D341Med (cell line): Measurements from ENCODE around the gene NFKBIB.
"Not testable (repeated sequence)": the region's sequence is repeated elsewhere in the genome, so short reads cannot be mapped to it uniquely, and the experiment has no call there.

ENCODE experiments used
- DNase-seq: peaks from one replicate; pipeline ENCODE4 v3.0.0; 2012; ENCODE audit warnings: low spot score

The NFKBIB gene

GRCh38 chr19:38899447-38900201 lies at the start of gene NFKBIB, which contains the start of gene SIRT2:
Gene NFKBIB, plus strand, starts transcription at chr19:38899969. Its CDS starts 64 bp downstream, at chr19:38900033.
Gene SIRT2, minus strand, starts transcription at chr19:38899618. Its CDS starts 97 bp downstream, at chr19:38899521.
- peak; percentile 94 for DNase-seq

- DNase-seq, result peak; percentile 90
Observed at GRCh38 chr19:38850436-38850975, 49.3 kb upstream of the NFKBIB start.

DNA sequence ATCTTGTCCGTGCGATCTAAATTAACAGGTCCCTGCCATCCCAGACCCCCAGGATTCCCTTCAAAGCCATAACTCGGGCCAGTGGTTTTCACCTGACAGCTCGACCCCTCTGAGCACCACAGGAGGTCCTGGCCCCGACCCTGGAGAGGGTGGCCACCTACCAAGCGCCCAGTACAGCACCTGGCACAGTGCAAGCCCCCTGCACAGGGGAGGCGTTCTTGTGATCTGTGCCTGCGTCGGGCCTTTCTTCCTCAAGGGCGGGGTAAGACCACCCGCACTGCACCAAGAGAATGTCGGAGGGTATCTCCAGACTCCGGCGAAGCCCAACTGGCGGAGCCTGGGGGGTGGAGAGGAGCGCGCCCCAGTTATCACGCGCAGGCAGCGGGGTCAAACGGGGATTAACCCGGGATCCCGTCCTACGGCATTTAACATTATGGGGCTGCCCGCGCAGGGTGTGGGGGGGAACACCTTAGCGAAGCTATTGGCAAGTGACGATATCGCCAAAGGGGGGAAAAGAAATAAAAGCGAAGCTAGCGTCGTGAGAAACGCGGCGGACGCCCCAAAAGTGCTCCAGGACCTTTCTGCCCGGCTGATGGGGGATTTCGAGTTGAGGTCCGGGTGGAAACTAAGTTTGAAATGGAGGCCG lies 48.7 kb upstream of the NFKBIB start:
- DNase-seq, result no peak

GRCh38 chr19:38851622-38852230 lies 48.0 kb upstream of the NFKBIB start:
- DNase-seq, result peak; percentile 93

GRCh38 chr19:38852231-38853044 lies 47.3 kb upstream of the NFKBIB start:
- DNase-seq, result no peak

GRCh38 chr19:38853214-38853613 lies 46.6 kb upstream of the NFKBIB start:
- DNase-seq, result no peak

DNA sequence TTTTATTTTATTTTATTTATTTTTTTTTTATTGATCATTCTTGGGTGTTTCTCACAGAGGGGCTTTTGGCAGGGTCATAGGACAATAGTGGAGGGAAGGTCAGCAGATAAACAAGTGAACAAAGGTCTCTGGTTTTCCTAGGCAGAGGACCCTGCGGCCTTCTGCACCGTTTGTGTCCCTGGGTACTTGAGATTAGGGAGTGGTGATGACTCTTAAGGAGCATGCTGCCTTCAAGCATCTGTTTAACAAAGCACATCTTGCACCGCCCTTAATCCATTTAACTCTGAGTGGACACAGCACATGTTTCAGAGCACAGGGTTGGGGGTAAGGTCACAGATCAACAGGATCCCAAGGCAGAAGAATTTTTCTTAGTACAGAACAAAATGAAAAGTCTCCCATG lies 44.8 kb upstream of the NFKBIB start:
- not testable (repeated sequence) for DNase-seq

DNA sequence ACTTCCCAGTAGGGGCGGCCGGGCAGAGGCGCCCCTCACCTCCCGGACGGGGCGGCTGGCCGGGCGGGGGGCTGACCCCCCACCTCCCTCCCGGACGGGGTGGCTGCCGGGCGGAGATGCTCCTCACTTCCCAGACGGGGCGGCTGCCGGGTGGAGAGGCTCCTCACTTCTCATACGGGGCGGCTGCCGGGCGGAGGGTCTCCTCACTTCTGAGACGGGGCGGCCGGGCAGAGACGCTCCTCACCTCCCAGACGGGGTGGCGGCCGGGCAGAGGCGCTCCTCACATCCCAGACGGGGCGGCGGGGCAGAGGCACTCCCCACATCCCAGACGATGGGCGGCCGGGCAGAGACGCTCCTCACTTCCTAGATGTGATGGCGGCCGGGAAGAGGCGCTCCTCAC lies 44.0 kb upstream of the NFKBIB start:
- DNase-seq, result not testable (repeated sequence)

GRCh38 chr19:38856813-38857212 lies 43.0 kb upstream of the NFKBIB start:
- DNase-seq, result no peak

DNA sequence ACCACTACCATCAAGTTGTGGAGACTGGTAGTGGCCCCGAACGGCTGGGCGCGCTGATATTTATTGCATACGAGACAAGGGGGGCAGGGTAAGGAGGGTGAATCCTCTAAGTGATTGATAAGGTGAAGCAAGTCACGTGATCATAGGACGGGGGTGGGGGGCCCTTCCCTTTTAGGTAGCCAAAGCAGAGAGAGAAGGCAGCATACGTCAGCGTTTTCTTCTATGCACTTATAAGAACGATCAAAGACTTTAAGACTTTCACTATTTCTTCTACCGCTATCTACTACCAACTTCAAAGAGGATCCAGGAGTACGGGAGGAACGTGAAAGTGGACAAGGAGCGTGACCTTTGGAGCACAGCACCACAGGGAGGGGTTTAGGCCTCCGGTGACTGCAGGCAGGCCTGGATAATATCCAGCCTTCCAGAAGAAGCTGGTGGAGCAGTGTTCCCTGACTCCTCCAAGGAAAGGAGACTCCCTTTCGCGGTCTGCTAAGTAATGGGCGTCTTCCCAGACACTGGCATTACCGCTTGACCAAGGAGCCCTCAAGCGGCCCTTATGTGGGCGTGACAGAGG lies 40.1 kb upstream of the NFKBIB start:
- not testable (repeated sequence) for DNase-seq

DNA sequence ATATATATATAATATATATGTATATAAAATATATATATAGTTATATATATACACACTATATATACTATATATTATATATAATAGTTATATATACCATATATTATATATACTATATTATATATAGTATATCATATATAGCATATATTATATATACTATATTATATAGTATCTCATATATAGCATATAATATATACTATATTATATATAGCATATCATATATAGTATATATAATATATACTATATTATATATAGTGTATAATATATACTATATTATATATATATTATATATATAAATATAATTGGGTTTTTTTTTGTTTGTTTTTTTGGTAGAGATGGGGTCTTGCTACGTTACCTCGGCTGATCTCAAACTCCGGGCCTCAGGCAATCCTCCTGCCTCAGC lies 38.4 kb upstream of the NFKBIB start:
- DNase-seq, result no peak

DNA sequence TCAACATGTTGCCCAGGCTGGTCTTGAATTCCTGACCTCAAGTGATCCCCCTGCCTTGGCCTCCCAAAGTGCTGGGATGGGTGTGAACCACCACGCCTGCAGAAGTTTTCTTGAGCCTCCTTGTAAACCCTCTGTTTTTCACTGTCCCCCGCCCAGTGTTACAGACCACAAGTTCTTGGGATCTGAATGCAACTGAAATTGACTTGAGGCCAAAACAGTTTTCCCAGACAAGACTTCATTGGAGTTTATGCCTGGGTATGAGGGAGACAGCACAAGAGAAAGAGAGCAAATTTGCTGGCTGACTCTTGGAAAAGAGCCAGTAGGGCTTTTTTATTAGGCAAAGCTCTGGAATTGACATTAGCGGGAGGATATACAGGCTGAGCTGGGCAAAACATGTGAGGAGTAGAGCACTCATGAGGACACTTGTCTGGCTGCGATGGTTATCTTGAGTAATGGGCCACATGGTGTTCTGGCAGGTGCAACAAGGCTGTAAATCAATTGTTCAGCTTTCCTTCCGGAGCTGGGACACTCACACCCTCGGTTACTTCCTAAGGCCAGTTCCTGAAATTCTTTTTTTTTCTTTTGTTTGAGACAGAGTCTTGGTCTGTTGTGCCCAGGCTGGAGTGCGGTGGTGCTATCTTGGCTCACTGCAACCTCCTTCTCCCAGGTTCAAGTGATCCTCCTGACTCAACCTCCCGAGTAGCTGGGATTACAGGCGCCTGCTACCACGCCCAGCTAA lies 37.3 kb upstream of the NFKBIB start:
- DNase-seq, result no peak

- no peak for DNase-seq
Observed at GRCh38 chr19:38867171-38867780, 32.5 kb upstream of the NFKBIB start.

DNA sequence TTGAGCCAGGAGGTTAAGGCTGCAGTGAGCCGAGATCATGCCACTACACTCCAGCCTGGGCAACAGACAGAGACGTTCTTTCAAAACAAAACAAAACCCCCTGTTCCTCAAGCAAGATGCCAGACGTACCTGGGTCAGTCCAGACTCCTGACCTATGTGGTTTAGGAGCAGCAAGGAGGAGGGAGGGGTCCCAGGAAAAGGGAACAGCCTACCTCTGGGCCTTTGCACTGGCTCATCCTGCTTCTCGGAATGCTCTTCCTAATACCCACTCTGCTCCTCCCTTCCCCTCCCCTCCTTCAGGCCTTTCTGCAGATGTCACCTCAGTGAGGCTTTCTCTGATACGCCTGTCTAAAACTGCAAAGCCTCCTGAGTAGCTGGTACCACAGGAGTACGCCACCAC lies 31.2 kb upstream of the NFKBIB start:
- DNase-seq, result no peak

DNA sequence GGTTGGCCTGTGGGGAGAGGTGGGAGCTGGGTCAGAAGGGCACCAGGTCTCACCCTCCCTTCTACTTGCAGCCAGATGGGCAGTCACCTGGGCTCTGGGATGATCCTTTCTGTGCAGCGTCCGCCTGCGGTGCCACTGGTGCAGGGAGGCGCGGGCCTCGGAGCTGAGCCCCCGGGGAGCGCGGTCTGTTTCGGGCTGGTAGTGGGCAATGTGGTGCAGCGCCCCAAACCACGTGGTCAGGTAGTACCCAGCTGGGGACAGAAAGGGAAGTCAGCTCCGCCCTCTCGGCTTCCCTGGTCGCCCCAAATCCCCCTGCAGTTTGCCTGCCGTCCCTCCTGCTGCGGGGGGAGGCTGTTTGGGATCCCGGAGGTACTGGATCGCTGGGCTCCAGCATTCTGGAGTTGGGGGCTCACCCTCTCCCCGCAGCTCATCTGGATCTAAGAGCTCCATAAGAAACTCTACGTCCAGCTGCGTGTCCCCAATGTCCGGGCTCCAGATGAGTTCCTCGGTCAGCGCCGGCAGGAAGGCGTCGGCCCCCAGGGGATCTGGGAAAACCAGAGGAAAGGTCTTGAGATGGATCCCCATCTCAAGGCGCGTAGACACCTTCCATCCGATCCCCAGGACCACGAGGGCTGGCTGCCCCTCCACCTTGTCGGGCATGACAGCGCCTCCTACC lies 30.5 kb upstream of the NFKBIB start:
- peak; percentile 67 for DNase-seq

DNA sequence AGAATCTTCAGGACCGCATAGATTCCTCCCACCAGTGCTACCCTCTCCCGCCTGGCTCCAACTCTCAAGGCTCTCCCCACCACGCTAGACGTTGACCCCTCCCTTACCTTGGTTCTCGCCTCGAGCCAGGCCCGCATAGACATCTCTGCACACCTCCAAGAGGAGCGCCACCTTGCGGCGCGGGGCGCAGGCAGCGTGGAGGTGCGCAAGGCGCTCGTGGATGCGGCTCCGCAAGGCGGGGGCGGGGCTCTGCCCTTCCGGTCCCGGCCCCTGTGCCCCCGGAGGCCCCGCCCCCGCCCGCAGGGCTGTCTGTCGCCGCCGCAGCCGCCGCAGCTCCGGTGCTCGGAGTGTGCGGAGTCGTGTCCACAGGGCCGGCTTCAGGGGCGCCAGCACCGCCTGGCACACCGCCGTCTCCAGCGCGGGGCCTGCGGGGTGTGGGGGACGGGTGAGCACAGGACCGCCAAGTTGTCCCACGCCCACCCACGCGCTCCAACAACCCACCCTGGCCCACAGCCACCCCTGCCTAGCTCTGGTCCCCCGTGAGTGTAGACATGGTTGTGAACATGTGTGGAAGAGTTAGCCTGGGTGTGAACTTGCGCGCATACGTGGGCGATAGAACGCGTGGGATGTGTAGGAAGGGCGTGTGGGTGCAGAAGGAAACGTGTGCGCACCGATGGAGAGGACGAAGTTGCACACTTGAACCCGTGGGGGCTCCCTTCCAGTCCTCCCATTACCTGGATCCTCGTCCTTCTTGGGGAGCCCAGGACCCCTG lies 29.7 kb upstream of the NFKBIB start:
- peak; percentile 92 for DNase-seq

DNA sequence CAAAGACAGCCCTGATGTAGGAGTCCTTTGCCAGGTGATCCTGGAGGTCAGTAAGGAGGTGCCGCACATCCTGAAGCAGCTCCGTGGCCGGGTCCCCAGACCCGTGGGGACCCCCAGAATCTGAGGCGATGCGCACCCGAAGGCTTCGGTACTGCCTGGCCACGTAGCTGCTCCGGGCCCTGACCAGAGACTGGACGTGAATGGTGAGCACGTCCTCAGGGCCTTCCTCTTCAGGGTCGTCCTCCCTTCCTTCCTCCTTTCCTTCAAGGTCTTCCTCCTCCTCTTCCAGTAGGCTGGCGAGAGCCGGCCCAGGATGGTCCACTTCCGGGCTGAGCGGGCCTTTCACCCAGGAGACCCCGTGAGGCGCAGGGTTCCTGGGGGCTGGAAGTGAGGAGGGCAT lies 29.2 kb upstream of the NFKBIB start:
- DNase-seq, result peak; percentile 26

- not testable (repeated sequence) for DNase-seq
Observed at GRCh38 chr19:38873400-38873799, 26.4 kb upstream of the NFKBIB start.
